ENCODE results near the gene CYP1A2.
"Not testable (repeated sequence)": the region's sequence is repeated elsewhere in the genome, so short reads cannot be mapped to it uniquely, and the experiment has no call there.

The CYP1A2 gene

GRCh38 chr15:74748322-74748946 lies at the start of gene CYP1A2:
Gene CYP1A2 (plus strand): TSS chr15:74748845. CDS start chr15:74749739, 894 bp downstream.
- no peak for DNase-seq

GRCh38 chr15:74709011-74709410 lies 39.6 kb upstream of the CYP1A2 start:
- no peak for DNase-seq

GRCh38 chr15:74709892-74710291 lies 38.8 kb upstream of the CYP1A2 start:
- DNase-seq, result no peak

GRCh38 chr15:74710319-74711094 lies 38.1 kb upstream of the CYP1A2 start:
- no peak for DNase-seq

- DNase-seq, result no peak
Observed at GRCh38 chr15:74712311-74712710, 36.3 kb upstream of the CYP1A2 start.

GRCh38 chr15:74716651-74717050 lies 32.0 kb upstream of the CYP1A2 start:
- DNase-seq, result peak; percentile 11

- no peak for DNase-seq
Observed at GRCh38 chr15:74722591-74722990, 26.1 kb upstream of the CYP1A2 start.

GRCh38 chr15:74723187-74723586 lies 25.5 kb upstream of the CYP1A2 start:
- no peak for DNase-seq

GRCh38 chr15:74723754-74724334 lies 24.8 kb upstream of the CYP1A2 start:
- no peak for DNase-seq

- DNase-seq, result no peak
Observed at GRCh38 chr15:74724570-74725224, 23.9 kb upstream of the CYP1A2 start.

- no peak for DNase-seq
Observed at GRCh38 chr15:74725225-74725774, 23.3 kb upstream of the CYP1A2 start, which contains the start of gene CYP1A1. Gene CYP1A1 (minus strand): TSS chr15:74725528. CDS start chr15:74723097, 2,431 bp downstream.

GRCh38 chr15:74725845-74726773 lies 22.5 kb upstream of the CYP1A2 start:
- DNase-seq, result no peak

GRCh38 chr15:74726774-74727164 lies 21.9 kb upstream of the CYP1A2 start:
- DNase-seq, result no peak

- no peak for DNase-seq
Observed at GRCh38 chr15:74727727-74728126, 20.9 kb upstream of the CYP1A2 start.

- not testable (repeated sequence) for DNase-seq
Observed at GRCh38 chr15:74728699-74729098, 19.9 kb upstream of the CYP1A2 start.

- not testable (repeated sequence) for DNase-seq
Observed at GRCh38 chr15:74729372-74729771, 19.3 kb upstream of the CYP1A2 start.

GRCh38 chr15:74730619-74731316 lies 17.9 kb upstream of the CYP1A2 start:
- no peak for DNase-seq

GRCh38 chr15:74732846-74733245 lies 15.8 kb upstream of the CYP1A2 start:
- DNase-seq, result no peak

- DNase-seq, result no peak
Observed at GRCh38 chr15:74733269-74733668, 15.4 kb upstream of the CYP1A2 start.

GRCh38 chr15:74735305-74735704 lies 13.3 kb upstream of the CYP1A2 start:
- no peak for DNase-seq

- not testable (repeated sequence) for DNase-seq
Observed at GRCh38 chr15:74738239-74738638, 10.4 kb upstream of the CYP1A2 start.
